GM18519 (cell line): Measurements from ENCODE around the gene EPN2.
"Not testable (repeated sequence)": the region's sequence is repeated elsewhere in the genome, so short reads cannot be mapped to it uniquely, and the experiment has no call there.

Experiments used
- ATAC-seq: cut with Tn5 transposase; IDR thresholded peaks from one replicate; pipeline ENCODE4 v1.9.1; 2021; ENCODE audit warnings: mild to moderate bottlenecking, moderate library complexity; ENCODE audit not compliant: unreplicated experiment, low FRiP score

EPN2 gene

DNA sequence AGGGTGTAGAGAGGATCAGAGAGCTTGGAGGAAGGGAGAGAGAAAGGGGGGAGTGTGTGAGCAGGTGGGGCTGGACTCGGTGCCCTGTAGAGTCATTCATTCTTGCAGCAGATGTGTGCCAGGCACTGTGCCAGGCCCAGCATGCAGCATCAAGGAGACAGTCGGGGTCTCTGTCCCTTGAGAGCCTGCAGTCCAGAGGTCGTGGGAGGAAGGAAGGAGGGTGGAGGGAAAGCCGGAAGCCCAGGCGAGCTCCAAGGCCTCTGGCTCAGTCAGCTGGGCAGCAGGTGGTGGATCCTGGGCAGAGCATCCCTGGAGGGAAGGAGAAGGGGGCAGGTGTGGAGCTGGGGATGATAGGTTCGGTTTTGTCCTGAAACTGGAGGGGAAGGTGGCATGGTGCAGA lies 27.5 kb downstream of the EPN2 start:
- no peak for ATAC-seq

DNA sequence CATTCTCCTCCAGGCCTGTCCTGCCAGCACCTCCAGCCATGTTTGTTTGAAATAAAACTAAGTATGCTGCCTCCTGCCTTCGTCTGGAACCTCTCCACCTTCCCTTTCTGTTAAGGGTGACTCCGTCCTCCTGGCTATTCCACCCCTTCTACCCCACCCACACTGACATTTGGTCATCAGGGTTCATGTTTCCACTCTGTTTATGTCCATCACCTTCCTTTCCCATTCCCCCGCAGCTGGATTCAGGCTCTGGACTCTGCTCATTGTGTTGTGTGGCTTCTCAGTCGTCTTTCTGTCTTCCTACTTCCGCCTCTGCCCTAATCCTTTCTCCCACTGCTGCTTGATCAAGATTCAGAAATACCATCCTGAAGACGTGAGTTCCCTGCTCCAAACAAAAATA lies 28.6 kb downstream of the EPN2 start:
- no peak for ATAC-seq

DNA sequence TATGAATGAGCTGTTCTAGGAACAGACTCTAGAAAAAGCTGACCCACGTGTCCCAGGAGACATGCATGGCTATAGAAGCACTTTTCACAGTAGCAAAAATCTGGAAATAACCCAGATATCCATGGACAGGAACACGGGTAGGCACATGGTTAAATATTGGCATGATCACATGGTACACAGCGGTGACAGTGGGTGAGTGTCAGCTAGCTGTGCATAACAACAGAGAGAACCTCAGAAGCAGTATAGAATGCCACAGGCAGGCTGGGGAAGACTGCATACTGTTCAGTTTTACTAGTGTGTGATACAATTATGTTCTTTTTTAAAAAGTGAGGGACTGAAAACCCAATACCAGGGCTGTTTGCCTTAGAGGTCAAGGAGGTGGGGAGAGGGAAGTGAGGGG lies 31.4 kb downstream of the EPN2 start:
- no peak for ATAC-seq

DNA sequence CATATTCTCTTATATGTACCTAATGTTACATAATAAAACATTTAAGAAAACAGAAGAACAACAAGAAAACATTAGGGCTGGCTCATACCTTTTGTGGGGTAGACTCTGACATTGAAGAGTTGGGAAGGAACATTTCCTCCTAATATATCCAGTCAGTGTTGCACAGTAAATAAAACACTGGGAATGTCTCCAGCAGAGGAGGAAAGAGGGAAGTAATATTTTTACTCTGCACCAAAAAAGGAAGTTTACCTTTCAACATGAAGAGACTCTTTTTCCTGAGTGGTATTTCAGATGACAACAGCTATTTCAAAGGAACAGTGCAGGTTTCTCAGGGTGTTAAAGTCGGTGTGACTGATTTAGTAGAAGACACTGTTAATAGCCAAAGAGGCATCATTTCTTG lies 31.9 kb downstream of the EPN2 start:
- ATAC-seq = no peak

DNA sequence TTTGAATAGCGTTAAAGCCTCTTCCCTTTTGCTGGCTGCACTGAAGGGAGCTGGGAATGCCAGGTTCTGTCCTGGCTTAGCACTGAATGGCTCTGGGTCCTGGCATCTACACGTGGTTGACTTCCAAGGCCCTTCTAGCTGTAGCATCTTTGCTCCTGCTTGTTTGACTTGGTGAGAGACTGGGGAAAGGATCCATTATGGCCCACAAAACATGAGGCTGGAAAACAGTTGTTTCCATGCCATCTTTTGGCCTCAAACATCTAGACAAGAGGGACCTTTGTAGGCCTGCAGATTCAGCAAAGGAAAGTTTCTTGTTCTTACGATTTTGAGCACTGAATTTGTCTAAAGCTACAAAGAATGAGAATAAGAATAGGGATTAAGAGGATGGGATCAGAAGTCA lies 32.5 kb downstream of the EPN2 start:
- no peak for ATAC-seq

DNA sequence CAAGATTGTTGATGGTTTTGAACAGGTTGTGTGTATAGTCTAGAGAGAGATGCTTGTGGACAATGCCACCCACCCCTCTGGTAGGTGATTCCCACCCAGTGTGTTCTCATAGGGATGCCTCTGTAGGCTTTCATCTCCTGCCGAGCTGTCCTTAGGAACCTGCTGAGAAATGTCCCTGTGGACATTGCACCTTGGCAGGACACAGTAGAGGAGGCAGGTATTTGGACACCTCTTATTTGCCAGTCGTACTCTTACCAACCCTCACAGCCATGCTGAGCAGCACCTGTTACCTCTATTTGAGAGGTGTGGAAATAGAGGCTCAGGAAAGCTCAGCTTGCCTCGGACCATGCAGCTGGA lies 33.2 kb downstream of the EPN2 start:
- ATAC-seq = no peak

DNA sequence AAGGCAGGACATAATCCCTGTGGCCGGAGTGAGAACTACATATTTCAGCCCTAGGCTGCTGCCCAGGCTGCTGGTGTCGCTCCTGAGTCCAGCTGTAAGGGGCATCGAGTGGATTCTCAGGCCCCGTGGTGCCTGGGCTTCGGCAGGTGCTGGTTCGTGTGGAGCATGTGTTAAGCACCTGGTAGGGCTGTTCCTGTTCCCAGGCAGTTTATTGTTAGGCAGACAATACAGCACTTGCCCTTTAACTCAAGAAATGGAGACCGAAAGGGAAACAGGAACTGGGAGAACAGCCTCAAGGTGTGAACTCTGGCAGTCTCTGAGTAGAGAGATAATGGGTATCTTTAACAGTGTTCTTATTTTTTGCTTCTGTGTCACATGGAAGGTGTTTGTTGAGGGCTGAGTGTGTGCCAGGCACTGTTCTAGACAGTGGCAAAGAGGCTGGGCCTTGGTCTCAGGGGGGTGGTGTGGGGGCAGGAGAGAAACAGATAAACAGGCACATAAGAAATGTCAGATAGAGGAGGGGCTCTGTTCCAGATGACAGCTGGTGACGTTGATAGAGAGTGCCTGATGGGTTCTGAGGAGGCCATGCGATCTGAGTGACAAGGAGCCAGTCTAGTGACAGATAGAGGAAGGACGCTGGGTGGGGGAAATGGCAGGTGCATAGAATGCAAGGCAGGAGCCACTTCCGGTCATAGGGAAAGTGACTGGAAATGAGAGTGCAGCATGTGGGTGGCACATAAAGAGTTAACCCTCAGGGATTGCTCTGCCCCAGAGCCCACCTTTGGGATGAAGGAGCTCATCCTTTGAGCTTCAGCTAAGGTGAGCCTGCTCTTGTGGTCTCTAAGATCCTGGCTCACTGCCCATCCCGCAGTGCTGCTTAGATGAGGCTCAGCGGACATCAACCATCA lies 33.8 kb downstream of the EPN2 start:
- ATAC-seq = no peak

DNA sequence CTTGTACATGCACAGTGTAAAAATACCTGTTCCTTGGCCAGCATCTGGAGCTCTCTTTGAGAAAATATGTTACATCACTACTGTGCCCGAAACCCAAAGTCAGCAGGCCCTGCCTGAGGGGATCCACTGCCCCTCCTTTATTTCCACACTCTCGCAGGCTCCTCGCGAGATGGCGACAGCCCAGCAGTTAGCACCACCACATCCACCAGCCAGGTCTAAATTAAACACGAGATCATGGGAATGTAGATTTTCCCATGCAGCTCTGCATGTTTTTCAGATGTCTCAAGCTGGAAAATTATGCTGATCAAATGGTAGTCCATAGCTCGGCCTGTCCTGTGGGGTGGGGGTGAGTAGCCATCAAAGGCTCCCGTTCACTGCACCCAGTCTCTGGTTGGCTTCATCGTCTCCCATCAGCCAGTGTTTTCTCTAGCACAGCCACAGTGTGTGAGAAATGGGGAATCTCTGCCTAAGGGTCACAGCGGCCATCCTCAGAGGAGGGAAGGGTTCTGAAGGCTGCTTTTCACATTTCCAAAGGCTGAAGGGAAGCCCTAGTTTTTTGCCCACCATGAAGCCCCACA lies 34.7 kb downstream of the EPN2 start:
- ATAC-seq = no peak

DNA sequence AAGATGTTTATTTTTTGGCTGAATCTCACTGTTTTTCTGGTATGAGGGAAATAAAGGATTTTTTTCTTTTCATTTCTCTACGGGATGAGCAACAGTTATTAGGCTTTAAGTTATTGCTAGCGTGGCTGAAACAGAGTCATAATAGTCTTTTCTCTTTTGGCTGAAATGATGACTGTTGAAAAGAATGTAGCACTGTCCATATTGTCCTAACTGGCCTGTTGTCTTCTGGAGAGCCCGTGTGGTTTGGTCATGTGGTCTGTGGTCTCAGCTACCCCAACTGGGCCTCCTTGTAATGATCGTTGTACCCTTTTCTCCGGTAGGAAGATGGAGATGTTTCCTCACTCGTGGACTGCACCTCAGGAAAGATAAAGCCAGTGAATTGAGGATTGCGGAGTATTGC lies 36.6 kb downstream of the EPN2 start:
- ATAC-seq = no peak

DNA sequence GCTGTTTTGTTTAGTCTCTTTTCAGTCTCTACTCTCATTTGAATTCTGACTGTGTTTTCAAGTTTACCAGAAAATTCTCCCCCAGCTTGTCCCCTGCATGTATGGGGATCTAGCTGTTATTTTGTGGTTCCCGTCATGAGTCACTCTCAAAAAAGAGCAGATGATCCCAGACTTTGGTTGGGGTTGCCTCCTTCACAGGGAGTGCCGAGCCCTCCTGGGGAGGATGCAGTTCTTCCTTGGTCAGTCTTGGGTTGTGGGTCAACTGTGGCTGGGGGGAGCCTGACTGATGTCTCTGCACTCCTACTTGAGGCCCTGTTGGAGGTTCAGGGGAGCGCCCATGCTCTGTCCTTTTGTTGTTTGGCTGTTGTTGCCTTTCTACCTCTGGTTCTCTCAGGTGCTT lies 37.7 kb downstream of the EPN2 start:
- ATAC-seq = no peak

DNA sequence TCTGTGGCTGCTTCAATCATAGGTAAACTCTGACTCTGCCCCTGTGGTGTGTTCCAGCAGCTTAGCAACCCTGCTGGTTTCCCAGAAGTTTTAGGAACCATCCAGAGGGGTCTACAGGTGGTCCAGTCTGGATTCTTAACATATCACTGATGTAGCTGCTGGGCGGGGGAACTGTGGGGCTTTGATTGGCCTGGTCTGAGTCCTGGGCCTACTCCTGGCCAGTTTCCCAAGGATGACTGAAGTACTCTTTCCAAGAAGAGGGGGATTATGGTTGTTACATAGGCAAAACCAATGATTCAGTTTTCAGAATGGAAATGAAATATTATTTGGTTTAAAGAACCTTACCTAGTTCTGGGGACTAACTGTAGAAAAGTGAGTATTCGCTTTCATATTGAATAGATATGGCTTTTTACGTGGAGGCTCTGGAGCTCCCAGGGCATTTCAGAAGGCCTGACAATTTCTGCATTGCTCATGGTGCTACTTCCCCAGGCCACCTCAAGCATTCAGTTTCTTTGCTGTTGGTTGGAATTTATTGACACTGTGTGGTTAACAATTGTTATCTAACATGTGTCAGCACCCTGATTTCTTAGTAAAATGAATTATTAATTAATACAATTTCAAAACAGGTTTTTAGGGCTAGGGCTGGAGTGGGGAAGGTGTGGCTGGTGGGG lies 38.4 kb downstream of the EPN2 start:
- no peak for ATAC-seq

DNA sequence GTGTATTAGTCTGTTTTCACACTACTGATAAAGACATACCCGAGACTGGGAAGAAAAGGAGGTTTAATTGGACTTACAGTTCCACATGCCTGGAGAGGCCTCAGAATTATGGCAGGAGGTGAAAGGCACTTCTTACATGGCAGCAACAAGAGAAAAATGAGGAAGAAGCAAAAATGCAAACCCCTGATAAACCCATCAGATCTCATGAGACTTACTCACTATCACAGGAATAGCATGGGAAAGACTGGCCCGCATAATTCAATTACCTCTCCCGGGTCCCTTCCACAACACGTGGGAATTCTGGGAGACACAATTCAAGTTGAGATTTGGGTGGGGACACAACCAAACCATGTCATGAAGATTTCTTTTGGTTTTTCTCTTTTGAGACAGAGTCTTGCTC lies 41.1 kb downstream of the EPN2 start:
- not testable (repeated sequence) for ATAC-seq

DNA sequence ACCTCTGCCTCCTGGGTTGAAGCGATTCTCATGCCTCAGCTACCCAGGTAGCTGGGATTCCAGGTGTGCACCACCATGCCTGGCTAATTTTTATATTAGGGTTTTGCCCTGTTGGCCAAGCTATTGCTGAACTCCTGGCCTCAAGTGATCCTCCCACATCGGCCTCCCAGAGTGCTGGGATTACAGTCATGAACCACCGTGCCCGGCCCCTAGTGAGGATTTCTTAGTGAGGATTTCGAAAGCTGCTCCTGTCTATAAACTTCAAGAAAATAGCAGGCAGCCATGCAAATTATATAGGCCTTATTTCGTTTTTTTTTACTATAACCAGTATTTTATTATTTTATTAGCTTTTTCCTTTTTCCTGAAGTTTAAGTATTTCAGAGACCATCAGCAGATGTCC lies 41.6 kb downstream of the EPN2 start:
- no peak for ATAC-seq

DNA sequence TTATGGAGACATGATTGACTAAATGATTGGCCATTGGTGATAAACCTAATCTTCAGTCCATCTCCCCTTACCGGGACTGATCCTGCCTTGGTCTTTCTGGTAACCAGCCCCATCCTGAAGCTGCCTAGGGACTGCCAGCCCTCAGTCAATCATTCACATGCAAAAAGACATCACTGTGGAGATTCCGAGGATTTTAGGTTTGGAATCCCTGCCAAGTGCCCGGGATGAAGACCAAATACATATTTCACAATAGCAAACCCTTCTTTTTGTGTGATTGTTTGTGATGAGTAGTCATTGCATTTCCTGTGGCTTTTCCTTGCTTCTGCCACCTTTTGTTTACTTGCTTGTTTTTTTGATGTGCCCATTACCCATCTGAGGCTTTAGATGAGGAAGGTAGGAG lies 44.0 kb downstream of the EPN2 start:
- ATAC-seq = no peak

DNA sequence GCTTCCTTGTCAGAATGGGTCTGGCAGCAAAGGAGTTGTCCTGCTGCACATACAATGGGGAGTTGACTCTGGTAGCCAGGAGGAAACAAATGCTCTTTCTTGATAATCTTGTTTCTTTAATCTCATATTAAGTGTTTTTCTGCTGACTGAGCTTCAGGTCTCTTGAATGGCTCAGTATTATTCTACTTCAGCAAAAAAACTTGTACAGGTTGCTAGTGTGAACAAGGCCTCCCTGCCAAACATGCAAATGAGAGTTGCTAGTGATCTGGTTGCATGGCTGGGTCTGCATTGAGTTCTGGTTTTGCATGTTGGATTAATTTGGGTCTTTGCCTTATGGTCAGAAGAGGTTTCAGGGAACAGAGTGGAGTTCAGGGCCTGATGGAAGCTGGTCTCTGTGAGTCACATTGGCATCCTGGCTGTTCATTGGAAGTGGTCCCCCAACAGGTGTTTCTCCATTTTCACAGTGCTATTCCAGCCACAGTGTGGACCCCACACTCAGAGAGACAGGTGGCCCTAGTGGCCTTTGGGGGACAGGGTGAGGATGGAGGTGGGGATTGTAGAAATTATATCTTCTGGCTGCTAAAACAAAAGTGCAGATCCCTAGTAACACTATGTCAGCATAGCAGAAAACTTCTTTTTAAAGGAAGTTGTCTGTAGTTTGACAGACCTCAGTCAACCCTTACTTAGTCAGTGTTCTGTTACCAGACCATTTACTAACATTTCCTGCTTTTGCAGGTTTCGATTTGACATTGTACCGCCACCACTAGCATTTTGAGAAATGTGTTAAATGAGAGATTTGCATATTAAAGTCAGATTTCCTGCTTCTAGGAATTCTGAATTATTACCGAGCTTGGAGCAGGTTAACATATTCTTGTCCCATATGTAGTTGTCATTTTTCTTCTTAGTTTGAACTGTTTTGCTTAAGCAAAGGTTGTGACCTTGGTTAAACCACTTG lies 47.1 kb downstream of the EPN2 start:
- no peak for ATAC-seq

DNA sequence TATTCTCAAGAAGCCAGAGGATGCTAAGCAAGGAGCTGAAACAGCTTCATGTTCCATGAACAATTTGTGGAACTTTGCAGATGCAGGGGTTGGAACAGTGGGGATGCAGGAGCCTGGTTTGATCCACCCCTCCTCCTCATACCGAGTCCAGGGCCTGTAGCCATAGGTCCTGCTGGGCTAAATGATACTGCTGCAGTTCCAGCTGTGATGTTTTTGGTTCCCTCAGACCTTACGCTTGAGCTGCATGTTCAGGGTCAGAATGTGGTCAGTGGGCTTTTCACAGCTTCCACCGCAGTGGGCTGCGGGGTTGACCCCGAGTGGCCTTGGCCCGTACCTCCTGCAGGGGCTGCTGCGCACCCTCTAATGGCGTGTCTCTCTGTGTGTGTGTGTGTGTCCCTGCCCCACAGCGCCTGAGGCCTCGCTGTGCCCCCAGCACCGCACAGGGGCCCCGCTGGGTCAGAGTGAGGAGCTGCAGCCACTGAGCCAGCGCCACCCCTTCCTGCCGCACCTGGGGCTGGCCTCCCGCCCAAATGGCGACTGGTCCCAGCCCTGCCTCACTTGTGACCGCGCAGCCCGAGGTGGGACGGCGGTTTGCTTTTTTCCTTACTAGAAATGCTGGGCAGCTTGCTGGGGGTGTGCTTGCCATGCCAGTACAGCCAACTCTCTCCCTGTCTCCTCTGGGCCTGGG lies 48.2 kb downstream of the EPN2 start:
- ATAC-seq = no peak

DNA sequence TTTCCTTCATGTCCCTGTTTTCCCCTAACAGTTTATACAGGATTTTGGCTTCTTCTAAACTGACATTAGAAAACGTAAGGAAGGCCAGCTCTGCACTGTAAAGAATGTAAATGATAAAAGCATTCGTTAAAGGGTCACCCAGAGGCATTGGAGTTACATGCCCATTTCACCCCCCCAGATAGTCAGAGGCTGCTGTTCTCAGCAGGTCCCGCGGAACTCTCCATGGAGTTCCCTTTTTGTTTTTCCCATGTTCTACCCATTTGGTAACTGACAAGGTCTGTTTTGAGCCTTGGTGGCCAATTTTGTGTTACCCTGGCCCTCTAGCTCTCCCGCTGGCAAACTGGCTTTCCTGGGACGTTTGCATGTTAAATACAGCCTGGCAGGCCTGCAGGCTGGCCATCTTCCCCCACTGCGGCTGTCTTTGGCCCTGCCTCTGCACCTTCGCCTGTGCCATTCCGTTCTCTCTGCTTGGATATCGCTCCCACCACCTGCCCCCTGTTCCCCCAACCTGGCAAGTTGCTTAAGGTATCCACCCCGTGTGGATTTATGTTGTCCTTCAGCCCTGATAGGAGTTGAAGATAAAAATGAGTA lies 49.7 kb downstream of the EPN2 start:
- no peak for ATAC-seq

DNA sequence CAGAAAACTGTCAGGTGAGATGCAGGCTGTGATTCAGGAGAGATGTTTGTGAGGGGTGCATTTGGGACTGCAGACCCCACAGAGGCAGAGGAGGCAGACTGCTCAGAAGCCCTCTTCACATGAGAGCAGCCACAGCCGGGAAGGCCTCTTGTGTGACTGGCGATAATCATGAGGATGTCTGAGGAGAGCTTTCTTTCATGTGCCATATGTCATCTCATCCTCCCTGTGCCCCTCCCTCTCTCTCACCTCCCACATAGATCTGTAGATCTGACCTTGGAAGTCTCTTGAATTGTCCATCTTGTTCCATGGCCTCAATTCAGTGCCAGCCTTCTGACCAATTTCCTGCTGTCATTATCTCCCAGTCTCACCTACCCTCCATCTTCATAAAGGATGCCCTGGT lies 50.5 kb downstream of the EPN2 start:
- ATAC-seq = no peak

DNA sequence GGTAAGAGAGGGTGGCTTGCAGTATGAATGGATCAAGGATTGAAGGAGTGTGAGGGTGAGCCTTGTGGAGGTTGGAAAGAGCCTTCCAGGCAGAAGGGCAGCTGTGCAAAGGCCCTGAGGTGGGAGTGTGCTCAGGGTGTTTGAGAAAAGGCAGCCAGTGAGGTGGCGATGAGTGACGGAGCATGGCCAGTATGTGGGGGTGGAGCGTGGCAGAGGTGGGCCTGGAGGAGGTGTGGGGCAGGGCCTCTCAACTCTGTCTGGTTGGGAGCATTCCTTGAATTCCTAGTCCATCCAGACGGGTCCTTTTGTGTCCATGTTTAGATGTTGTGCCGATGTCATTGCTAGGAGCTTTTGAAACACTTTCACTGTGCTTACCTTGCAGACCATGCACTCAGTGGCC lies 51.3 kb downstream of the EPN2 start:
- ATAC-seq = no peak
